Measurements from ENCODE around the gene SPATA9. TPM values are rescaled to one million over a fixed set of nuclear protein-coding genes. Genes with fewer than 3 reads are reported as not detected.

Gene SPATA9
- total RNA-seq, 3 donors from 2014 or later (not counting 1 experiment from before 2014, with no cell fraction given), result 1.3 to 2.1 (median 2.0) TPM

GRCh38 chr5:95730011-95730700 lies 47.4 kb upstream of the SPATA9 start:
- TF ChIP-seq CTCF (IDR thresholded peaks at IDR 0.05), result no peak
- Histone ChIP-seq H3K27me3 (ENCODE audit: control insufficient read depth, insufficient read depth, low read length) (no peaks in the 10 kb centered on the region), H3K4me3 (ENCODE audit: low read length) (peak overlapping the region; percentile 77), H3K4me1 (ENCODE audit: control insufficient read depth, insufficient read depth, low read length) (peaks cover 8% of the 10 kb centered on the region), H3K27ac (ENCODE audit: low read length) (peak overlapping the region; percentile 49), H3K9me3 (ENCODE audit: control insufficient read depth, insufficient read depth, low read length) (no peaks in the 10 kb centered on the region), H3K36me3 (ENCODE audit: control insufficient read depth, insufficient read depth, low read length) (no peaks in the 10 kb centered on the region)
- Mint-ChIP-seq H3K4me1 (peaks cover 52 to 70% of the 10 kb centered on the region in 2 donors), H3K9me3 (no peaks in the 10 kb centered on the region), H3K27ac (peak overlapping the region; percentile 83 to 92), H3K36me3 (no peaks in the 10 kb centered on the region), H3K4me3 (peak overlapping the region; percentile 94), H3K27me3 (ENCODE audit: low read depth in 2 of 2) (no peaks in the 10 kb centered on the region)
- intact Hi-C loops (cut with micrococcal nuclease), result loop anchor here (2.0 to 5.0 kb wide), 4 partner anchors 31 to 107 kb away; partner anchors contain the start of gene RFESD
- ATAC-seq (no peak), DNase-seq (no peak)
- 46% methylated on average over 6 of the region's 11 CpGs for WGBS (ENCODE audit: insufficient coverage)

- Mint-ChIP-seq H3K4me1 (peaks cover 44 to 62% of the 10 kb centered on the region in 2 donors), H3K4me3 (peak overlapping the region; percentile 94), H3K36me3 (no peaks in the 10 kb centered on the region), H3K9me3 (no peaks in the 10 kb centered on the region), H3K27me3 (ENCODE audit: low read depth in 2 of 2) (no peaks in the 10 kb centered on the region), H3K27ac (peak overlapping the region in 1 of 2 donors; percentile 83)
- no peaks in the 10 kb centered on the region for H3K27me3 ChIP-seq (ENCODE audit: control insufficient read depth, insufficient read depth, low read length)
- H3K9me3 ChIP-seq (ENCODE audit: control insufficient read depth, insufficient read depth, low read length), result no peaks in the 10 kb centered on the region
- 94% methylated on average over 6 of the region's 8 CpGs for WGBS (ENCODE audit: insufficient coverage)
- intact Hi-C loops (cut with micrococcal nuclease), result loop anchor here (2.0 to 5.0 kb wide), 4 partner anchors 31 to 108 kb away; partner anchors contain the start of gene RFESD
- DNase-seq, result no peak
- ATAC-seq, result no peak
- no peak for TF ChIP-seq CTCF (IDR thresholded peaks at IDR 0.05)
- H3K4me1 ChIP-seq (ENCODE audit: control insufficient read depth, insufficient read depth, low read length), result peaks cover 8% of the 10 kb centered on the region
- no peak overlapping the region for H3K4me3 ChIP-seq (ENCODE audit: low read length)
- no peaks in the 10 kb centered on the region for H3K36me3 ChIP-seq (ENCODE audit: control insufficient read depth, insufficient read depth, low read length)
- H3K27ac ChIP-seq (ENCODE audit: low read length), result no peak overlapping the region
Observed at GRCh38 chr5:95729115-95730010, 46.6 kb upstream of the SPATA9 start.

GRCh38 chr5:95728494-95729114 lies 45.8 kb upstream of the SPATA9 start:
- Mint-ChIP-seq H3K9me3 (no peaks in the 10 kb centered on the region), H3K4me3 (no peak overlapping the region), H3K27ac (no peak overlapping the region), H3K27me3 (ENCODE audit: low read depth in 2 of 2) (no peaks in the 10 kb centered on the region), H3K4me1 (peaks cover 44 to 57% of the 10 kb centered on the region in 2 donors), H3K36me3 (no peaks in the 10 kb centered on the region)
- Histone ChIP-seq H3K4me3 (ENCODE audit: low read length) (no peak overlapping the region), H3K4me1 (ENCODE audit: control insufficient read depth, insufficient read depth, low read length) (peaks cover 8% of the 10 kb centered on the region), H3K27me3 (ENCODE audit: control insufficient read depth, insufficient read depth, low read length) (no peaks in the 10 kb centered on the region), H3K36me3 (ENCODE audit: control insufficient read depth, insufficient read depth, low read length) (no peaks in the 10 kb centered on the region), H3K27ac (ENCODE audit: low read length) (no peak overlapping the region), H3K9me3 (ENCODE audit: control insufficient read depth, insufficient read depth, low read length) (no peaks in the 10 kb centered on the region)
- ATAC-seq, result no peak
- intact Hi-C loops (cut with micrococcal nuclease), result no loop called here
- peak in 1 of 2 donors; percentile 13 for DNase-seq
- no peak for TF ChIP-seq CTCF (IDR thresholded peaks at IDR 0.05)
- 60% methylated on average over 3 of the region's 3 CpGs for WGBS (ENCODE audit: insufficient coverage)
